H9 (cell line): ENCODE results near the gene SLC4A1. TPM values are rescaled to one million over a fixed set of nuclear protein-coding genes. Genes with fewer than 3 reads are reported as not detected.

Experiments used
- DNase-seq: peaks from one replicate; pipeline ENCODE4 v3.0.0-alpha.2; 2017
- H2AFZ ChIP-seq: one replicate; pipeline ENCODE4 v1.6.1; 2013; ENCODE audit warnings: mild to moderate bottlenecking, low read length, control low read depth, moderate library complexity
- H2AK5ac ChIP-seq: 2 replicates; pipeline ENCODE4 v1.6.1; 2013; ENCODE audit warnings: low read length, control low read depth, mixed read lengths; ENCODE audit not compliant: insufficient read length
- H2BK120ac ChIP-seq: one replicate; pipeline ENCODE4 v1.6.1; 2013; ENCODE audit warnings: low read depth, mild to moderate bottlenecking, low read length, control low read depth, inconsistent platforms; ENCODE audit not compliant: poor library complexity, severe bottlenecking
- H2BK12ac ChIP-seq: 2 replicates; pipeline ENCODE4 v1.6.1; 2013; ENCODE audit warnings: low read length, control low read depth, mixed read lengths, low read depth; ENCODE audit not compliant: insufficient read length
- H2BK15ac ChIP-seq: 2 replicates; pipeline ENCODE4 v1.6.1; 2013; ENCODE audit warnings: low read depth, low read length, control low read depth
- H2BK20ac ChIP-seq: one replicate; pipeline ENCODE4 v1.6.1; 2013; ENCODE audit warnings: low read depth, mild to moderate bottlenecking, low read length, control low read depth, inconsistent platforms; ENCODE audit not compliant: poor library complexity, severe bottlenecking
- H2BK5ac ChIP-seq: 2 replicates; pipeline ENCODE4 v1.6.1; 2013; ENCODE audit warnings: low read length, control low read depth, mixed read lengths; ENCODE audit not compliant: insufficient read length
- H3K14ac ChIP-seq: 2 replicates; pipeline ENCODE4 v1.6.1; 2013; ENCODE audit warnings: low read length, control low read depth; ENCODE audit not compliant: insufficient read depth
- H3K18ac ChIP-seq: 2 replicates; pipeline ENCODE4 v1.6.1; 2013; ENCODE audit warnings: low read depth, mild to moderate bottlenecking, mixed read lengths, low read length, control low read depth; ENCODE audit not compliant: insufficient read length
- H3K23ac ChIP-seq: 2 replicates; pipeline ENCODE4 v1.6.1; 2013; ENCODE audit warnings: low read length, control low read depth, mixed read lengths, low read depth; ENCODE audit not compliant: insufficient read length
- H3K23me2 ChIP-seq: 2 replicates; pipeline ENCODE4 v1.6.1; 2013; ENCODE audit warnings: low read depth, mild to moderate bottlenecking, mixed read lengths, low read length, control low read depth; ENCODE audit not compliant: insufficient read length, poor library complexity, severe bottlenecking
- H3K27ac ChIP-seq: 2 replicates; pipeline ENCODE4 v1.5.1; 2013; ENCODE audit warnings: low read length, control low read depth, mixed read lengths, low read depth; ENCODE audit not compliant: insufficient read length
- H3K27me3 ChIP-seq: 2 replicates; pipeline ENCODE4 v1.6.1; 2013; ENCODE audit warnings: low read length, control low read depth, inconsistent platforms; ENCODE audit not compliant: insufficient read depth
- H3K4ac ChIP-seq: 2 replicates; pipeline ENCODE4 v1.6.1; 2013; ENCODE audit warnings: low read depth, mild to moderate bottlenecking, control low read depth, inconsistent platforms, low read length, moderate library complexity
- H3K4me1 ChIP-seq: 2 replicates; pipeline ENCODE4 v1.6.1; 2013; ENCODE audit warnings: low read length, control low read depth, inconsistent platforms; ENCODE audit not compliant: insufficient read depth
- H3K4me2 ChIP-seq: 2 replicates; pipeline ENCODE4 v1.6.1; 2013; ENCODE audit warnings: low read length, control low read depth, mixed read lengths; ENCODE audit not compliant: insufficient read length, insufficient read depth
- H3K56ac ChIP-seq: 2 replicates; pipeline ENCODE4 v1.6.1; 2013; ENCODE audit warnings: low read depth, mild to moderate bottlenecking, mixed read lengths, low read length, control low read depth; ENCODE audit not compliant: insufficient read length
- H3K79me1 ChIP-seq: 2 replicates; pipeline ENCODE4 v1.6.1; 2013; ENCODE audit warnings: low read depth, mild to moderate bottlenecking, moderate library complexity, low read length, control low read depth, inconsistent platforms; ENCODE audit not compliant: insufficient read depth, poor library complexity, severe bottlenecking
- H3K79me2 ChIP-seq: 2 replicates; pipeline ENCODE4 v1.6.1; 2013; ENCODE audit warnings: low read length, control low read depth, inconsistent platforms; ENCODE audit not compliant: insufficient read depth
- H3K9ac ChIP-seq: 2 replicates; pipeline ENCODE4 v1.6.1; 2013; ENCODE audit warnings: low read length, control low read depth, mixed read lengths; ENCODE audit not compliant: insufficient read length; ENCODE audit errors: extremely low read depth
- H3K9me3 ChIP-seq: one replicate; pipeline ENCODE4 v1.6.1; 2013; ENCODE audit warnings: low read depth, low read length, inconsistent platforms; ENCODE audit not compliant: control insufficient read depth
- H3T11ph ChIP-seq: one replicate; pipeline ENCODE4 v1.6.1; 2013; ENCODE audit warnings: mild to moderate bottlenecking, low read length, control low read depth, inconsistent platforms
- H4K20me1 ChIP-seq: one replicate; pipeline ENCODE4 v1.6.1; 2013; ENCODE audit not compliant: control insufficient read depth, insufficient read length, insufficient read depth
- H4K5ac ChIP-seq: 2 replicates; pipeline ENCODE4 v1.6.1; 2013; ENCODE audit warnings: low read depth, mild to moderate bottlenecking, mixed read lengths, low read length, control low read depth; ENCODE audit not compliant: insufficient read length
- H4K8ac ChIP-seq: replicated peaks from 2 replicates; pipeline ENCODE4 v1.6.1; 2013; ENCODE audit warnings: low read length, control low read depth, mixed read lengths, low read depth; ENCODE audit not compliant: insufficient read length
- H4K91ac ChIP-seq: 2 replicates; pipeline ENCODE4 v1.6.1; 2013; ENCODE audit warnings: low read depth, mild to moderate bottlenecking, moderate library complexity, mixed read lengths, low read length, control low read depth; ENCODE audit not compliant: insufficient read length
- H3K27ac Mint-ChIP-seq, 3 experiments: 2 replicates in 2 of 3; 3 replicates in 1 of 3; pipeline ENCODE4 v1.8.0; 2020 to 2021; ENCODE audit warnings: mixed read lengths in 3 of 3, mild to moderate bottlenecking in 1 of 3, moderate library complexity in 1 of 3
- H3K27me3 Mint-ChIP-seq: 2 replicates; pipeline ENCODE4 v1.8.0; 2021; ENCODE audit warnings: low read depth, mild to moderate bottlenecking, moderate library complexity, mixed read lengths
- H3K36me3 Mint-ChIP-seq, 3 experiments: 2 replicates in 2 of 3; 3 replicates in 1 of 3; pipeline ENCODE4 v1.8.0; 2020 to 2021; ENCODE audit warnings: low read depth in 3 of 3, mixed read lengths in 3 of 3; ENCODE audit not compliant: insufficient read depth in 1 of 3
- H3K4me1 Mint-ChIP-seq, 2 experiments: 2 replicates each; pipeline ENCODE4 v1.8.0; 2020; ENCODE audit warnings: mixed read lengths in 2 of 2
- H3K4me3 Mint-ChIP-seq, 2 experiments: 2 replicates in 1 of 2; 3 replicates in 1 of 2; pipeline ENCODE4 v1.8.0; 2020 to 2021; ENCODE audit warnings: mild to moderate bottlenecking in 2 of 2, mixed read lengths in 2 of 2, moderate library complexity in 1 of 2
- H3K9me3 Mint-ChIP-seq, 2 experiments: 2 replicates in 1 of 2; 3 replicates in 1 of 2; pipeline ENCODE4 v1.8.0; 2020; ENCODE audit warnings: mild to moderate bottlenecking in 2 of 2, mixed read lengths in 2 of 2, moderate library complexity in 1 of 2
- WGBS: extraction: QIAGEN DNeasy Blood & Tissue Kit; methylation state at CpG from one replicate; pipeline ENCODE4 v1.1.7; 2013; ENCODE audit warnings: missing lambda C conversion rate, low lambda C conversion rate, mixed read lengths; ENCODE audit not compliant: insufficient read length; ENCODE audit errors: extremely low coverage; 5-methylcytosine and 5-hydroxymethylcytosine counted together
- total RNA-seq: library from RNA; stranded (reverse); gene quantifications from 2 replicates; pipeline ENCODE4 v1.2.1, GENCODE V29; 2021
- TF ChIP-seq, protein P1 (sequence below): fragments of 200-600 bp; sonication (generic); conservative IDR thresholded peaks from 3 replicates; pipeline ENCODE4 v1.8.0; 2021; ENCODE audit warnings: antibody characterized with exemption, mild to moderate bottlenecking

Gene SLC4A1
- total RNA-seq, 1 experiment from 2014 or later, result not detected

GRCh38 chr17:44209786-44210341 is 58.1 kb downstream of the SLC4A1 start:
- DNase-seq, result no peak
- no peak overlapping the region for H4K5ac ChIP-seq
- no peak overlapping the region for H3K9ac ChIP-seq

More at GRCh38 chr17:44209786-44210341, 58.1 kb downstream of the SLC4A1 start:
- no peak overlapping the region for H3K18ac ChIP-seq
- no peaks in the 10 kb centered on the region for H3K27me3 Mint-ChIP-seq
- WGBS, result no CpG with 5 or more reads among the region's 11 CpGs
- H3K4me1 Mint-ChIP-seq, result peaks cover 6 to 32% of the 10 kb centered on the region in 2 experiments; a peak in 3 of 4 replicates
- no peaks in the 10 kb centered on the region for H3K9me3 ChIP-seq
- H3K14ac ChIP-seq, result no peak overlapping the region
- no peak overlapping the region for H4K8ac ChIP-seq
- no peak overlapping the region for H2BK5ac ChIP-seq
- no peaks in the 10 kb centered on the region for H3K27me3 ChIP-seq
- H3K4me2 ChIP-seq, result no peak overlapping the region
- H3K23ac ChIP-seq, result no peak overlapping the region
- 0 out of 7 replicates have a peak overlapping the region, but pooled peaks of 2 of the 3 experiments have one; percentile 14 to 28 for H3K27ac Mint-ChIP-seq
- peaks cover 33 to 84% (median 67%) of the 10 kb centered on the region in 3 experiments for H3K36me3 Mint-ChIP-seq
- H2BK12ac ChIP-seq, result no peak overlapping the region
- H2BK15ac ChIP-seq, result no peak overlapping the region
- no peak overlapping the region for H3K4ac ChIP-seq
- no peak overlapping the region for H2BK20ac ChIP-seq
- H3K4me3 Mint-ChIP-seq, result peak overlapping the region in 1 of 2 experiments; percentile 39; a peak in 1 of 5 replicates
- H3K79me1 ChIP-seq, result no peaks in the 10 kb centered on the region
- no peak overlapping the region for H3K27ac ChIP-seq
- H4K91ac ChIP-seq, result no peak overlapping the region
- no peak overlapping the region for H3K56ac ChIP-seq
- no peaks in the 10 kb centered on the region for H3K23me2 ChIP-seq
- no peak overlapping the region for H3T11ph ChIP-seq
- no peak overlapping the region for H2AFZ ChIP-seq
- H2AK5ac ChIP-seq, result no peak overlapping the region
- H3K79me2 ChIP-seq, result no peaks in the 10 kb centered on the region
- no peak overlapping the region for H2BK120ac ChIP-seq
- H4K20me1 ChIP-seq, result no peaks in the 10 kb centered on the region
- no peaks in the 10 kb centered on the region for H3K4me1 ChIP-seq
- TF ChIP-seq, protein P1, sequence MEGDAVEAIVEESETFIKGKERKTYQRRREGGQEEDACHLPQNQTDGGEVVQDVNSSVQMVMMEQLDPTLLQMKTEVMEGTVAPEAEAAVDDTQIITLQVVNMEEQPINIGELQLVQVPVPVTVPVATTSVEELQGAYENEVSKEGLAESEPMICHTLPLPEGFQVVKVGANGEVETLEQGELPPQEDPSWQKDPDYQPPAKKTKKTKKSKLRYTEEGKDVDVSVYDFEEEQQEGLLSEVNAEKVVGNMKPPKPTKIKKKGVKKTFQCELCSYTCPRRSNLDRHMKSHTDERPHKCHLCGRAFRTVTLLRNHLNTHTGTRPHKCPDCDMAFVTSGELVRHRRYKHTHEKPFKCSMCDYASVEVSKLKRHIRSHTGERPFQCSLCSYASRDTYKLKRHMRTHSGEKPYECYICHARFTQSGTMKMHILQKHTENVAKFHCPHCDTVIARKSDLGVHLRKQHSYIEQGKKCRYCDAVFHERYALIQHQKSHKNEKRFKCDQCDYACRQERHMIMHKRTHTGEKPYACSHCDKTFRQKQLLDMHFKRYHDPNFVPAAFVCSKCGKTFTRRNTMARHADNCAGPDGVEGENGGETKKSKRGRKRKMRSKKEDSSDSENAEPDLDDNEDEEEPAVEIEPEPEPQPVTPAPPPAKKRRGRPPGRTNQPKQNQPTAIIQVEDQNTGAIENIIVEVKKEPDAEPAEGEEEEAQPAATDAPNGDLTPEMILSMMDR, result no peak
- H3K9me3 Mint-ChIP-seq, result no peaks in the 10 kb centered on the region
